BJ (cell line): ENCODE measurements around the gene PPP2R5E. TPM values are rescaled to one million over a fixed set of nuclear protein-coding genes. Genes with fewer than 3 reads are reported as not detected.
"Not testable (repeated sequence)": the region's sequence is repeated elsewhere in the genome, so short reads cannot be mapped to it uniquely, and the experiment has no call there.

Source experiments
- CTCF ChIA-PET: fragments of 350-600 bp; formaldehyde crosslinking; extraction: SDS; loops from one replicate; lab custom pipeline; 2021; ENCODE audit warnings: antibody characterized with exemption, inconsistent platforms; lab: Yijun Ruan, JAX
- POLR2A ChIA-PET: fragments of 300-600 bp; sonication (Branson Sonifier 250); formaldehyde crosslinking; extraction: SDS; loops from one replicate; lab custom pipeline; 2021; ENCODE audit warnings: antibody characterized with exemption; lab: Charles Lee
- DNase-seq: peaks from one replicate; pipeline ENCODE4 v3.0.0-alpha.2; 2011; ENCODE audit warnings: low read depth
- H3K27me3 ChIP-seq: 2 replicates; pipeline ENCODE4 v1.6.0; 2011; ENCODE audit warnings: low read length; ENCODE audit not compliant: control insufficient read depth, insufficient read depth
- H3K36me3 ChIP-seq: 2 replicates; pipeline ENCODE4 v1.5.1; 2011; ENCODE audit warnings: low read length; ENCODE audit not compliant: control insufficient read depth, insufficient read depth
- H3K4me3 ChIP-seq: 2 replicates; pipeline ENCODE4 v1.5.1; 2011; ENCODE audit warnings: low read depth, mild to moderate bottlenecking, control low read depth, low read length
- CTCF ChIP-seq: IDR thresholded peaks from 2 replicates; pipeline ENCODE4 v1.5.1; 2011; ENCODE audit warnings: low read depth, mild to moderate bottlenecking, control low read depth, inconsistent platforms, low read length, moderate library complexity; ENCODE audit not compliant: insufficient read depth
- polyA minus RNA-seq: library from RNA; depleted of rRNA, polyadenylated mRNA; stranded (reverse); fragments of >200 nt; gene quantifications from 2 replicates; pipeline ENCODE4 v1.2.3, GENCODE V29; 2011; rRNA and poly(A)+ RNA removed
- polyA plus RNA-seq: library from polyadenylated mRNA; depleted of rRNA; stranded (reverse); fragments of >200 nt; gene quantifications from 2 replicates; pipeline ENCODE4 v1.2.3, GENCODE V29; 2011; rRNA removed

PPP2R5E gene
- polyA plus RNA-seq: 4.8 and 11.9 TPM in 2 replicates
- 9.0 and 10.2 TPM in 2 replicates for polyA minus RNA-seq

- DNase-seq: peak; percentile 93
- H3K27me3 ChIP-seq: no peaks in the 10 kb centered on the region
- ChIA-PET POLR2A (interaction anchor here (0.6 to 1.4 kb wide), 4 partner anchors 89 to 511 kb away, joined by 3 to 5 read pairs (median 4); partner anchors contain the start of gene WDR89), CTCF (interaction anchor here (0.6 to 2.7 kb wide), 5 partner anchors 21 to 309 kb away, joined by 3 to 30 read pairs (median 3); partner anchors contain the start of gene SYNE2)
- no peak for TF ChIP-seq CTCF
- H3K4me3 ChIP-seq: peak within 1 kb of the TSS; percentile 76
- H3K36me3 ChIP-seq: no peaks in the 10 kb centered on the region; the same call in 1 of the 2 replicates
Observed at GRCh38 chr14:63543000-63543825, at the start of gene PPP2R5E. Gene PPP2R5E, minus strand, starts transcription at chr14:63543377. Its CDS starts 3,692 bp downstream, at chr14:63539685.

- H3K4me3 ChIP-seq, CTCF ChIA-PET, H3K27me3 ChIP-seq, DNase-seq, H3K36me3 ChIP-seq, POLR2A ChIA-PET: not testable (repeated sequence)
Observed at GRCh38 chr14:63583046-63583445, 39.9 kb upstream of the PPP2R5E start.

GRCh38 chr14:63581491-63581890 is 38.3 kb upstream of the PPP2R5E start:
- Histone ChIP-seq H3K4me3 (no peak overlapping the region), H3K36me3 (no peaks in the 10 kb centered on the region), H3K27me3 (no peaks in the 10 kb centered on the region)
- CTCF ChIA-PET: no interaction called here
- POLR2A ChIA-PET: no interaction called here
- no peak for TF ChIP-seq CTCF
- DNase-seq: no peak

GRCh38 chr14:63578300-63578699 is 35.1 kb upstream of the PPP2R5E start:
- ChIA-PET CTCF (no interaction called here), POLR2A (interaction anchor here (0.6 kb wide), 1 partner anchor 728 kb away, joined by 8 read pairs; no protein-coding TSS in a partner anchor)
- Histone ChIP-seq H3K4me3 (no peak overlapping the region), H3K36me3 (no peaks in the 10 kb centered on the region), H3K27me3 (no peaks in the 10 kb centered on the region)
- no peak for DNase-seq
- TF ChIP-seq CTCF: no peak

- POLR2A ChIA-PET: no interaction called here
- CTCF ChIA-PET: interaction anchor here (1.3 kb wide), 1 partner anchor 16 kb away, joined by 6 read pairs; no protein-coding TSS in a partner anchor
- Histone ChIP-seq H3K36me3 (no peaks in the 10 kb centered on the region), H3K27me3 (no peaks in the 10 kb centered on the region), H3K4me3 (no peak overlapping the region)
- no peak for DNase-seq
- TF ChIP-seq CTCF: no peak
Observed at GRCh38 chr14:63573581-63573980, 30.4 kb upstream of the PPP2R5E start.
